ENCODE data around the gene SERPINA5.

- TF ChIP-seq, protein P1, sequence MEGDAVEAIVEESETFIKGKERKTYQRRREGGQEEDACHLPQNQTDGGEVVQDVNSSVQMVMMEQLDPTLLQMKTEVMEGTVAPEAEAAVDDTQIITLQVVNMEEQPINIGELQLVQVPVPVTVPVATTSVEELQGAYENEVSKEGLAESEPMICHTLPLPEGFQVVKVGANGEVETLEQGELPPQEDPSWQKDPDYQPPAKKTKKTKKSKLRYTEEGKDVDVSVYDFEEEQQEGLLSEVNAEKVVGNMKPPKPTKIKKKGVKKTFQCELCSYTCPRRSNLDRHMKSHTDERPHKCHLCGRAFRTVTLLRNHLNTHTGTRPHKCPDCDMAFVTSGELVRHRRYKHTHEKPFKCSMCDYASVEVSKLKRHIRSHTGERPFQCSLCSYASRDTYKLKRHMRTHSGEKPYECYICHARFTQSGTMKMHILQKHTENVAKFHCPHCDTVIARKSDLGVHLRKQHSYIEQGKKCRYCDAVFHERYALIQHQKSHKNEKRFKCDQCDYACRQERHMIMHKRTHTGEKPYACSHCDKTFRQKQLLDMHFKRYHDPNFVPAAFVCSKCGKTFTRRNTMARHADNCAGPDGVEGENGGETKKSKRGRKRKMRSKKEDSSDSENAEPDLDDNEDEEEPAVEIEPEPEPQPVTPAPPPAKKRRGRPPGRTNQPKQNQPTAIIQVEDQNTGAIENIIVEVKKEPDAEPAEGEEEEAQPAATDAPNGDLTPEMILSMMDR (IDR thresholded peaks at IDR 0.05): no peak
- TF ChIP-seq POLR2A (IDR thresholded peaks at IDR 0.05): no peak
These were observed at the start of gene SERPINA5 for GRCh38 chr14:94581127-94581999.

All from testis (tissue), 2 donors.